K562 (cell line): Measurements from ENCODE around the gene NOD1. TPM values are rescaled to one million over a fixed set of nuclear protein-coding genes. Genes with fewer than 3 reads are reported as not detected.

Experiments
- ATAC-seq: fragments of 200-7000 bp; cut with Tn5 transposase; 3 replicates; pipeline ENCODE4 v1.9.1; 2020; ENCODE audit warnings: moderate library complexity
- BruUV-seq: library from RNA; stranded (reverse); fragments of 400-500 nt; replicated peaks from 2 replicates; lab custom pipeline; 2021; lab: Mats Ljungman, UMichigan
- CTCF ChIA-PET: fragments of 300-600 bp; formaldehyde crosslinking; extraction: SDS; loops from one replicate; lab custom pipeline; 2021; ENCODE audit warnings: low intra/inter-chr PET ratio; lab: Yijun Ruan, JAX
- POLR2A ChIA-PET: fragments of 300-600, 350-650 bp; sonication (Branson Sonifier 250); formaldehyde crosslinking; extraction: SDS; loops from one replicate; lab custom pipeline; 2021; ENCODE audit warnings: antibody characterized with exemption, inconsistent platforms; lab: Yijun Ruan, JAX
- DNase-seq, 4 experiments: peaks; one replicate each; pipeline versions ENCODE4 v3.0.0 to v3.0.0-alpha.2; 2011 to 2018; ENCODE audit warnings: low spot score in 3 of 4, mixed read lengths in 3 of 4; ENCODE audit errors: extremely low read depth in 1 of 4
- FAIRE-seq: peaks from 2 replicates; lab custom pipeline; 2011; peaks lifted over from hg19 to GRCh38; lab: Jason Lieb, UNC
- H2AFZ ChIP-seq: 2 replicates; pipeline ENCODE4 v1.6.0; 2011; ENCODE audit warnings: low read depth, low read length, control low read depth, inconsistent platforms
- H3K27ac ChIP-seq: fragments of 200-600 bp; 3 replicates; pipeline ENCODE4 v1.8.0; 2011; ENCODE audit warnings: low read depth, mild to moderate bottlenecking, control low read depth, inconsistent platforms, low read length, moderate library complexity, mixed read lengths; ENCODE audit errors: extremely low read depth
- H3K27me3 ChIP-seq, 2 experiments: fragments of 300-600 bp in 1 of 2; 2 replicates in 1 of 2; 3 replicates in 1 of 2; pipeline versions ENCODE4 v1.6.0 to v1.8.0; 2011; ENCODE audit warnings: inconsistent platforms in 2 of 2, low read length in 2 of 2, mild to moderate bottlenecking in 1 of 2, mixed read lengths in 1 of 2, moderate library complexity in 1 of 2; ENCODE audit not compliant: control insufficient read depth in 2 of 2, insufficient read depth in 2 of 2
- H3K36me3 ChIP-seq: fragments of 300-600 bp; 3 replicates; pipeline ENCODE4 v1.8.0; 2011; ENCODE audit warnings: mild to moderate bottlenecking, low read length, inconsistent platforms; ENCODE audit not compliant: control insufficient read depth, insufficient read depth
- H3K4me1 ChIP-seq, 2 experiments: fragments of 200-600 bp in 1 of 2; replicated peaks in 1 of 2; 2 replicates in 1 of 2; 3 replicates in 1 of 2; pipeline versions ENCODE4 v1.5.1 to v1.8.0; 2011; ENCODE audit warnings: inconsistent platforms in 2 of 2, low read length in 2 of 2, mild to moderate bottlenecking in 1 of 2, mixed read lengths in 1 of 2, moderate library complexity in 1 of 2; ENCODE audit not compliant: control insufficient read depth in 2 of 2, insufficient read depth in 2 of 2
- H3K4me2 ChIP-seq: 2 replicates; pipeline ENCODE4 v1.6.1; 2011; ENCODE audit warnings: low read length, control low read depth, inconsistent platforms, mixed read lengths; ENCODE audit not compliant: insufficient read depth
- H3K4me3 ChIP-seq: fragments of 200-600 bp; sonication (generic), shearing (Covaris generic); 2 replicates; pipeline ENCODE4 v1.5.1; 2016; ENCODE audit warnings: control low read depth, inconsistent platforms
- H3K79me2 ChIP-seq: fragments of 200-600 bp; 3 replicates; pipeline ENCODE4 v1.8.0; 2011; ENCODE audit warnings: low read length, inconsistent platforms; ENCODE audit not compliant: control insufficient read depth, insufficient read depth
- H3K9ac ChIP-seq, 2 experiments: 2 replicates each; pipeline versions ENCODE4 v1.6.0 to v1.6.1; 2011; ENCODE audit warnings: low read depth in 2 of 2, low read length in 2 of 2, control low read depth in 1 of 2, inconsistent platforms in 1 of 2, mild to moderate bottlenecking in 1 of 2, mixed read lengths in 1 of 2; ENCODE audit not compliant: insufficient read depth in 1 of 2
- H3K9me1 ChIP-seq: one replicate; pipeline ENCODE4 v1.6.0; 2011; ENCODE audit warnings: inconsistent platforms, mild to moderate bottlenecking, low read length, moderate library complexity; ENCODE audit not compliant: control insufficient read depth, insufficient read depth
- H3K9me3 ChIP-seq: replicated peaks from 2 replicates; pipeline ENCODE4 v1.5.1; 2011; ENCODE audit warnings: low read depth, low read length, inconsistent platforms; ENCODE audit not compliant: control insufficient read depth, insufficient read depth
- H4K20me1 ChIP-seq: replicated peaks from 2 replicates; pipeline ENCODE4 v1.6.1; 2011; ENCODE audit warnings: low read length, inconsistent platforms, mixed read lengths; ENCODE audit not compliant: control insufficient read depth, insufficient read depth
- BRF1 ChIP-seq: IDR thresholded peaks from 3 replicates; pipeline ENCODE4 v1.6.1; 2011; ENCODE audit warnings: borderline replicate concordance, mild to moderate bottlenecking; ENCODE audit not compliant: insufficient read length; ENCODE audit errors: extremely low read depth
- CREB3 ChIP-seq: fragments of 450-650 bp; conservative IDR thresholded peaks from 2 replicates; pipeline ENCODE4 v1.6.1; 2016; ENCODE audit warnings: missing genetic modification characterization, low read depth, mild to moderate bottlenecking, missing compliant biosample characterization, moderate library complexity
- GATAD2B ChIP-seq: fragments of 450-650 bp; IDR thresholded peaks from 2 replicates; pipeline ENCODE4 v1.6.1; 2017; ENCODE audit warnings: mild to moderate bottlenecking, borderline replicate concordance
- HMGN3 ChIP-seq: IDR thresholded peaks from 2 replicates; pipeline ENCODE4 v1.6.1; 2011; ENCODE audit warnings: borderline replicate concordance, low read depth, mild to moderate bottlenecking, mixed read lengths, low read length; ENCODE audit not compliant: insufficient read length; ENCODE audit errors: extremely low read depth
- KDM1A ChIP-seq, 2 experiments: fragments of 450-650 bp; IDR thresholded peaks; 2 replicates each; pipeline ENCODE4 v1.6.1; 2016; ENCODE audit warnings: mild to moderate bottlenecking in 2 of 2
- MCM5 ChIP-seq: fragments of 450-650 bp; IDR thresholded peaks from 2 replicates; pipeline ENCODE4 v1.6.1; 2016; ENCODE audit warnings: low read depth
- MEF2D ChIP-seq: conservative IDR thresholded peaks from 2 replicates; pipeline ENCODE4 v1.6.1; 2016; ENCODE audit warnings: low read depth, missing genetic modification characterization, missing compliant biosample characterization
- RBM15 ChIP-seq: fragments of 200-400 bp; formaldehyde crosslinking; IDR thresholded peaks from 2 replicates; pipeline ENCODE4 v1.6.1; 2018; ENCODE audit warnings: mild to moderate bottlenecking, low read length, moderate library complexity; ENCODE audit not compliant: insufficient read depth
- SRSF7 ChIP-seq: fragments of 200-400 bp; formaldehyde crosslinking; optimal IDR thresholded peaks from 2 replicates; pipeline ENCODE3; 2017; ENCODE audit warnings: mild to moderate bottlenecking, low read depth, low read length
- ZBTB7A ChIP-seq: IDR thresholded peaks from 2 replicates; pipeline ENCODE4 v1.6.1; 2011; ENCODE audit warnings: low read depth, mild to moderate bottlenecking, low read length, moderate library complexity, borderline replicate concordance; ENCODE audit not compliant: control insufficient read depth
- ZNF41 ChIP-seq: fragments of 250-450 bp; sonication (Bioruptor Pico); conservative IDR thresholded peaks from 2 replicates; pipeline ENCODE4 v1.4.0; 2020; ENCODE audit warnings: mild to moderate bottlenecking
- WGBS: fragments of 100-300 bp; shearing (Covaris generic); methylation state at CpG from one replicate; pipeline ENCODE4 v1.1.6; 2016; ENCODE audit warnings: low coverage, mixed read lengths; ENCODE audit not compliant: insufficient coverage; ENCODE audit errors: missing lambda C conversion rate; 5-methylcytosine and 5-hydroxymethylcytosine counted together
- in situ Hi-C: fragments of 300-500 bp; cut with MboI; formaldehyde crosslinking; loops from 4 replicates; pipeline ENCODE4 v1.15.0; 2018; ENCODE audit warnings: inconsistent platforms, mixed read lengths
- intact Hi-C: fragments of 100-400 bp; cut with micrococcal nuclease; formaldehyde crosslinking; loops from 2 replicates; pipeline ENCODE4 v1.14.2; 2022
- polyA plus RNA-seq, 8 experiments: library from polyadenylated mRNA; depleted of rRNA in 4 of 8; stranded (reverse) in 5 of 8; unstranded in 3 of 8; fragments of >200 nt; fragmentation: Nextera tagmentation in 2 of 8; fragmentation: Illumina TruSeq in 1 of 8; extraction: Ambion mirVana in 2 of 8; extraction: Trizol in 1 of 8; gene quantifications; 2 replicates each; pipeline versions ENCODE4 v1.2.1 to v1.2.3, GENCODE V29; 2011 to 2014; ENCODE audit warnings: inconsistent platforms in 1 of 8, missing spikeins in 1 of 8
- total RNA-seq, 7 experiments: library from RNA; depleted of rRNA in 6 of 7; stranded (reverse); fragments of >200 nt in 6 of 7; fragmentation: Illumina TruSeq in 2 of 7; extraction: Trizol in 2 of 7; gene quantifications; 2 replicates each; pipeline versions ENCODE4 v1.2.1 to v1.2.3, GENCODE V29; 2011 to 2021; ENCODE audit warnings: low replicate concordance in 1 of 7

NOD1 gene
- total and polyA plus RNA-seq, 9 of the 15 experiments (the other 6 are each of a cell fraction or from before 2014, with no cell fraction given), result 0.34 to 7.1 (median 4.7) TPM

- no peaks in the 10 kb centered on the region for H3K4me1 ChIP-seq
- no peaks in the 10 kb centered on the region; the same call in 1 of the 3 replicates for H3K36me3 ChIP-seq
- DNase-seq, result no peak
- intact Hi-C loops, result no loop called here
- no peak overlapping the region for H3K4me3 ChIP-seq
- no peaks in the 10 kb centered on the region for H3K9me1 ChIP-seq
- no peak overlapping the region for H3K4me2 ChIP-seq
- no peak overlapping the region for H3K27ac ChIP-seq
- H4K20me1 ChIP-seq, result no peaks in the 10 kb centered on the region
- CTCF ChIA-PET, result no interaction called here
- TF ChIP-seq GATAD2B, result no peak
- no peak for TF ChIP-seq RBM15
- TF ChIP-seq SRSF7, result no peak
- no peak for TF ChIP-seq KDM1A (IDR thresholded peaks at IDR 0.05)
- no peak for TF ChIP-seq BRF1
- no peak for TF ChIP-seq HMGN3
- no peak for TF ChIP-seq CREB3 (tag)
- TF ChIP-seq ZBTB7A, result no peak
- no peak for TF ChIP-seq ZNF41 (CRISPR knock-in tag)
- TF ChIP-seq MEF2D (tag), result no peak
- no peak for TF ChIP-seq MCM5
- TF ChIP-seq, all 486 proteins: peak for 0
- BruUV-seq, result no TSS peak
- POLR2A ChIA-PET, result no interaction called here
- 20% methylated on average over 1 of the region's 1 CpG for WGBS
- H3K9ac ChIP-seq, result no peak overlapping the region
- ATAC-seq (no peak), FAIRE-seq (no peak)
- H2AFZ ChIP-seq, result no peak overlapping the region
- H3K27me3 ChIP-seq, result no peaks in the 10 kb centered on the region
- in situ Hi-C loops, result no loop called here
- H3K79me2 ChIP-seq, result no peaks in the 10 kb centered on the region
- H3K9me3 ChIP-seq, result no peaks in the 10 kb centered on the region
Observed at GRCh38 chr7:30436518-30436917, 42.1 kb downstream of the NOD1 start.
